Measurements from ENCODE around the gene FBXW10B. TPM values are rescaled to one million over a fixed set of nuclear protein-coding genes. Genes with fewer than 3 reads are reported as not detected.

Gene FBXW10B
- total RNA-seq = 0.09 and 0.32 TPM in 2 replicates

GRCh38 chr17:15619331-15620058, at the start of gene FBXW10B:
Gene FBXW10B (minus strand): TSS chr17:15619704. CDS start chr17:15619512, 192 bp downstream.

Other genes starting within 250 kb of the FBXW10B start
- gene CDRT4, start 152.1 kb downstream of the FBXW10B start, total RNA-seq = 1.5 and 1.7 TPM in 2 replicates
- gene TVP23C, start 56.2 kb downstream of the FBXW10B start, total RNA-seq = 32.6 and 35.3 TPM in 2 replicates
- 34.2 and 55.1 TPM in 2 replicates for gene TRIM16, start 64.6 kb upstream of the FBXW10B start, total RNA-seq
- gene ZNF286A, start 80.0 kb upstream of the FBXW10B start, total RNA-seq = 31.7 and 39.4 TPM in 2 replicates
- under 0.01 and 0.09 TPM in 2 replicates for gene TBC1D26, start 112.6 kb upstream of the FBXW10B start, total RNA-seq